ENCODE measurements around the gene IFT52.
"Not testable (repeated sequence)": the region's sequence is repeated elsewhere in the genome, so short reads cannot be mapped to it uniquely, and the experiment has no call there.

IFT52 gene

GRCh38 chr20:43570496-43570895 lies 20.2 kb upstream of the IFT52 start:
- no peak for FAIRE-seq
- TF ChIP-seq POLR2A (IDR thresholded peaks at IDR 0.05; ENCODE audit: low read depth, low read length) (no peak), TAF1 (IDR thresholded peaks at IDR 0.05; ENCODE audit: borderline replicate concordance, low read depth, low read length) (no peak), POLR2AphosphoS5 (IDR thresholded peaks at IDR 0.05; ENCODE audit: low read depth, low read length) (no peak)
- no peak for DNase-seq (ENCODE audit: insufficient read length)

DNA sequence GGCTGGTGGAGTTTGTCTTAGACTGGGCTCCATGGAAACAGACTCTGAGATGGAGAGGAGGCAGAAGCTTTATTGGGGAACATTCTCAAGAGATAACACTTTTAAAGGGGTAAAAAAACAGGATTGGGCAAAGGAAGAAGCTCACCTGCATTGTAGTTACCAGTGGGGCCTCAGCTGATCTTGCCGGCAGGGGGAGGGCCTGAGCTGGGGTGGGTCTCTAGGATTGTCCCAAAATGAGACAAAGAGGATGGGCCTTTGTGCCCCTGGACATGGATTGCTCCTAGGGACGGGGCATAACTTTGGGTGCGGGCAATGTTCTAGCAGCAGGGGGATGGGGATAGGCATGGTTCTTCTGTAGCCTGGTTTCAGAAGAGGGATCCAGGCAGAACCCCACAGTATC lies 19.4 kb upstream of the IFT52 start:
- FAIRE-seq (no peak), DNase-seq (ENCODE audit: insufficient read length) (no peak)
- TF ChIP-seq POLR2AphosphoS5 (IDR thresholded peaks at IDR 0.05; ENCODE audit: low read depth, low read length) (no peak), TAF1 (IDR thresholded peaks at IDR 0.05; ENCODE audit: borderline replicate concordance, low read depth, low read length) (no peak), POLR2A (IDR thresholded peaks at IDR 0.05; ENCODE audit: low read depth, low read length) (no peak)

- FAIRE-seq (no peak), DNase-seq (ENCODE audit: insufficient read length) (no peak)
- TF ChIP-seq POLR2AphosphoS5 (IDR thresholded peaks at IDR 0.05; ENCODE audit: low read depth, low read length) (no peak), TAF1 (IDR thresholded peaks at IDR 0.05; ENCODE audit: borderline replicate concordance, low read depth, low read length) (no peak), POLR2A (IDR thresholded peaks at IDR 0.05; ENCODE audit: low read depth, low read length) (no peak)
Measured at GRCh38 chr20:43571771-43572170, 19.0 kb upstream of the IFT52 start.

GRCh38 chr20:43572891-43573290 lies 17.8 kb upstream of the IFT52 start:
- no peak for TF ChIP-seq POLR2AphosphoS5 (IDR thresholded peaks at IDR 0.05; ENCODE audit: low read depth, low read length)
- no peak for TF ChIP-seq TAF1 (IDR thresholded peaks at IDR 0.05; ENCODE audit: borderline replicate concordance, low read depth, low read length)
- TF ChIP-seq POLR2A (IDR thresholded peaks at IDR 0.05; ENCODE audit: low read depth, low read length), result no peak
- no peak for FAIRE-seq
- DNase-seq (ENCODE audit: insufficient read length), result no peak

DNA sequence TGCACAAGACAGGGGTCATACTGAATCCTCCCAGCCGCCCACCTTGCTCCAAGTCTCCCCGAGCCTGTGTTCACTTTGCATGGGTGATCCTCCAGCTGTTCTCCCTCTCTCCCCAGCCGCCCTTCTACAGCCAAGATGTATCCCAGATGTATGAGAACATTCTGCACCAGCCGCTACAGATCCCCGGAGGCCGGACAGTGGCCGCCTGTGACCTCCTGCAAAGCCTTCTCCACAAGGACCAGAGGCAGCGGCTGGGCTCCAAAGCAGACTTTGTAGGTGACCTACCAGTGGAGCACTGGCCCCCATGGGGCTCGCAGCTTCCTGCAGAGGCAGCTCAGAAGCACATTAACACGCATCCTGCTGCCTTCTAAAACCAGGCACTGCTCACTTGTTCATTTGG lies 14.6 kb upstream of the IFT52 start:
- FAIRE-seq (no peak), DNase-seq (ENCODE audit: insufficient read length) (no peak)
- no peak for TF ChIP-seq POLR2A (IDR thresholded peaks at IDR 0.05; ENCODE audit: low read depth, low read length)
- TF ChIP-seq POLR2AphosphoS5 (IDR thresholded peaks at IDR 0.05; ENCODE audit: low read depth, low read length), result no peak
- TF ChIP-seq TAF1 (IDR thresholded peaks at IDR 0.05; ENCODE audit: borderline replicate concordance, low read depth, low read length), result no peak

DNA sequence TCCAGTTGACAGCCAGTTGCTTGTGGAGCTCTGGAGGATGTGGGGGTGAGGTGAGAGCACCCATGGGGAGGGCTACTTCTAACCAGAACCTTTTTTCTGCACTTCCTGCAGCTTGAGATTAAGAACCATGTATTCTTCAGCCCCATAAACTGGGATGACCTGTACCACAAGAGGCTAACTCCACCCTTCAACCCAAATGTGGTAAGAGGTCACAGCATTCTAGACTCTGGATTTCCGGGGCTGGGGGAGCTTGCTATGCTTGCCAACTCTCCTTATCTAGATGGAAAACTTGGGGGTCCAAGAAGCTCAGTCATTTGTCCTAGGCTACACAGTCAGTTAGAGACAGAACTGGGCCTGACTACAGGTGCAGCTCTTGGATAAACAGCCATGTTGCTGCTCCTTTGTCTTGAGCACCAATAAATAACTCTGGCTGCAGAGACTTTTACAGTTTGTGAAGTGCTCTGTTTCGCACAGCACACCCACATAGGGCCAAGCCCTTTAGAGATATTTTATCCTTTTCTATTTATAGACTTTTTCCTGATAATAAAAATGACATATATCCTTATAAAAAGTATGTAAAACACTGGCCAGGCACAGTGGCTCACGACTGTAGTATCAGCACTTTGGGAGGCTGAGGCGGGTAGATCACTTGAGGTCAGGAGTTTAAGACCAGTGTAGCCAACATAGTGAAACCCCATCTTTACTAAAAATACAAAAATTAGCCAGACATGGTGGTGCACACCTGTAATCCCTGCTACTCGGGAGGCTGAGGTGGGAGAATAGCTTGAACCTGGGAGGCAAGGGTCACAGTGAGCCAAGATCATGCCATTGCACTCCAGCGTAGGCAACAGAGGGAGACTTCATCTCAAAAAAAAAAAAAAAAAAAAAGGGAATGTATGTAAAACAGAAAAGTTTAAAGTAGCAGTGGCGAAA lies 10.6 kb upstream of the IFT52 start:
- TF ChIP-seq POLR2A (IDR thresholded peaks at IDR 0.05; ENCODE audit: low read depth, low read length) (no peak), TAF1 (IDR thresholded peaks at IDR 0.05; ENCODE audit: borderline replicate concordance, low read depth, low read length) (no peak), POLR2AphosphoS5 (IDR thresholded peaks at IDR 0.05; ENCODE audit: low read depth, low read length) (no peak)
- FAIRE-seq, result no peak
- no peak for DNase-seq (ENCODE audit: insufficient read length)

DNA sequence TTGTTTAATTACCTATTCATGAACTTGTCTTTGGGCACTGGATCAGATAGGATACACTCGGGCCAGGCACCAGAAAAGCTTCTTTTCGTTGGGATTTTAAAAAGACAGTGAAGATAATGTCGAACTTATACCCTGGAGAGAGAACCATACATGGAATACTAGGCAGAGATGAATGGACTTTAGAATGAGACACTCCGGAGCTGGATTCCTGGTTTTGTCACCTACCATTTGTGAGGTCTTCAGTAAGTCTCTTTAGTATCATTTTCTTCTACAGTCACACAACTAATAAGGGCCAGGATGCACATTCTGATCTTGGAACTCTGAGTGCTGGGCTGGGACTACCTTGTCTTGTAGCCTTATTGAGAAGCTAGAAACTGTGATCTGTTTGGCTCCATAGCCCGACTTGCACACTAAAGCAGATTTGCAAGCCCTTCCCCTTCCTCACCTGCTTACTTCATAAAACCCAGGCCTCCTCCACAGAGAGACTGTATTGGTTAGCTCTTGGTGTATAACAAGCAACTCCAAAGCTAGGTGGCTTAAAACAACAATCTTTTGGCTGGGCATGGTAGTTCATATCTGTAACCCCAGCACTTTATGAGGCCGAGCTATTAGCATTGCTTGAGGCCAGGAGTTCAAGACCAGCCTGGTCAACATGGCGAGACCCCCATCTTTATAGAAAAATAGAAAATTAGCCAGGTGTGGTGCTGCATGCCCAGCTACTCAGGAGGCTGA lies 7.4 kb upstream of the IFT52 start:
- DNase-seq (ENCODE audit: insufficient read length) (no peak), FAIRE-seq (no peak)
- no peak for TF ChIP-seq POLR2AphosphoS5 (IDR thresholded peaks at IDR 0.05; ENCODE audit: low read depth, low read length)
- TF ChIP-seq TAF1 (IDR thresholded peaks at IDR 0.05; ENCODE audit: borderline replicate concordance, low read depth, low read length), result no peak

DNA sequence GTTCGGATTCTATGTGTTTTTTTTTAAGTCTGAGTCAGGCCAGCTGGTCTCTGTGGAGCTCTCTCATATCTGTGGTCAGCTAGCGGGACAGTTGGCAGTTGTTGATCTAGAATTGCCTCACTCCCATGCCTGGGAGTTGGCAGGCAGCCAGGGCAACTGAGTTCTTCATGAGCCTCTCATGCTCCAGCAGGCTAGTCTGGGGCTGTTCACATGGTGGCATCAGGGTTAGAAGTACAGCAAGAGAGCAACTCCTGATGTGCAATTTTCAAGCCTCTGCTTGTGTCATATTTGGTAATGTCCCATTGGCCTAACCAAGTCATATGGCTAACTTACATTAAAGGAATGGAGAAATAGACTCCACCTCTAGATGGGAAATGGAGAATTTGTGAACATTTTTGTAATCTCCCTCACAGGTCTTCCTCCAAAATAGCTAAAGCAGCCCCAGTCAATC lies 6.7 kb upstream of the IFT52 start:
- FAIRE-seq (no peak), DNase-seq (ENCODE audit: insufficient read length) (no peak)
- TF ChIP-seq TAF1 (IDR thresholded peaks at IDR 0.05; ENCODE audit: borderline replicate concordance, low read depth, low read length) (no peak), POLR2AphosphoS5 (IDR thresholded peaks at IDR 0.05; ENCODE audit: low read depth, low read length) (no peak)

DNA sequence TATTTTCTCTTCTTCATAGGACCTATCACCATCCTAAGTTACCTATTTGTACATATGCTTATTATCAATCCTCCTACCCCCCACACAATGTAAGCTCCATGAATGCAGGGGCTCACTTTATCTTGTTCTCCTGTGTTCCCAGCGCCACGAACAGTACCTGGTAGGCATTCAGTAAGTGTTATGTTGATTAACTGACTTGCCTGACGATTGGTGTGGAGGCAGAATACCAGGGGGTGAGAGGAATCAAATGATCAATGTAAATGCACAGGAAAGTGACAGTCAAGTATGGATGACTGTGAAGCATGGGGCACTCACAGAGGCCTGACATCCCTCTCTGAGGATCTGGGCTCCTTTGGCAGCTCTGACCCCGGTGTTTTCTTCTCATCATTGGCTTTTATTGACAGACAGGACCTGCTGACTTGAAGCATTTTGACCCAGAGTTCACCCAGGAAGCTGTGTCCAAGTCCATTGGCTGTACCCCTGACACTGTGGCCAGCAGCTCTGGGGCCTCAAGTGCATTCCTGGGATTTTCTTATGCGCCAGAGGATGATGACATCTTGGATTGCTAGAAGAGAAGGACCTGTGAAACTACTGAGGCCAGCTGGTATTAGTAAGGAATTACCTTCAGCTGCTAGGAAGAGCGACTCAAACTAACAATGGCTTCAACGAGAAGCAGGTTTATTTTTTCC lies 6.1 kb upstream of the IFT52 start:
- FAIRE-seq (no peak), DNase-seq (ENCODE audit: insufficient read length) (no peak)
- TF ChIP-seq POLR2A (IDR thresholded peaks at IDR 0.05; ENCODE audit: low read depth, low read length), result no peak
- no peak for TF ChIP-seq POLR2AphosphoS5 (IDR thresholded peaks at IDR 0.05; ENCODE audit: low read depth, low read length)

- no peak for FAIRE-seq
Measured at GRCh38 chr20:43586641-43587040, 4.1 kb upstream of the IFT52 start.

DNA sequence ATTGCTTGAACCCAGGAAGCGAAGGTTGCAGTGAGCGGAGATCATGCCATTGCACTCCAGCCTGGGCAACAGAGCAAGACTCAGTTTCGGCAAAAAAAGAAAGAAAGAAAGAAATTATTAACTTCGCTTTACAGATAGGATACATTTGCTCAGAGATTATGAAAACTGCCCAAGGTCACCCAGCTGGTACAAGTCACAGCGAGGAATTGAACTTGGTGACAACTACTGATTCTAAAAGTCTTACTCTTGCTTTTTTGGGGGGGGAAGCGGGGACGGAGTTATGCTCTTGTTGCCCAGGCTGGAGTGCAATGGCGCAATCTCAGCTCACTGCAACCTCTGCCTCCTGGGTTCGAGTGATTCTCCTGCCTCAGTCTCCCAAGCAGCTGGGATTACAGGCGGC lies 2.2 kb upstream of the IFT52 start:
- not testable (repeated sequence) for DNase-seq (ENCODE audit: insufficient read length); FAIRE-seq

More at GRCh38 chr20:43586641-43587040, 4.1 kb upstream of the IFT52 start:
- DNase-seq (ENCODE audit: insufficient read length), result no peak
- TF ChIP-seq TAF1 (IDR thresholded peaks at IDR 0.05; ENCODE audit: borderline replicate concordance, low read depth, low read length) (no peak), POLR2A (IDR thresholded peaks at IDR 0.05; ENCODE audit: low read depth, low read length) (no peak), POLR2AphosphoS5 (IDR thresholded peaks at IDR 0.05; ENCODE audit: low read depth, low read length) (no peak)

DNA sequence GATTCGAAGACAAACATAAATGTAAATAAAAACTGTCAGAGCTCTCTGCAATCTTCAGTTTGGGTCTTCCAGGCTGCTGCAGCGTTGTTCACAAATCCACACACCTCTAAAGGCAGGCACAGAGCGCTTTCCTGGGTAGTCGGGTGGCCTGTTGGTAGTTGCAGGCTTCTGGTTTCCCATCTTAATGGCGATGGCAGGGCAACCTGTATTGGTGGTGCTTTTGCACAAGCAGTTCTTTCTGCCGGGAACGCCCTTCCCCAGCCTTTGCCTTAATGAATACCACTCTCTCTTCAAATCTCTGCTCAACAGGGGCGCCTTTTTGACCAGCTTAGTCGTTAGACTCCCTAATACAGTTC lies 723 bp upstream of the IFT52 start:
- TF ChIP-seq POLR2A (IDR thresholded peaks at IDR 0.05; ENCODE audit: low read depth, low read length), result no peak
- no peak for TF ChIP-seq POLR2AphosphoS5 (IDR thresholded peaks at IDR 0.05; ENCODE audit: low read depth, low read length)
- TF ChIP-seq TAF1 (IDR thresholded peaks at IDR 0.05; ENCODE audit: borderline replicate concordance, low read depth, low read length), result no peak
- no peak for FAIRE-seq
- no peak for DNase-seq (ENCODE audit: insufficient read length)

- not testable (repeated sequence) for DNase-seq (ENCODE audit: insufficient read length); FAIRE-seq
Measured at GRCh38 chr20:43601960-43602359, 11.2 kb downstream of the IFT52 start.

Measured in GM12892 (cell line).